Suprapubic skin (tissue), 4 donors: ENCODE results near the gene CCDC14. TPM values are rescaled to one million over a fixed set of nuclear protein-coding genes. Genes with fewer than 3 reads are reported as not detected.

ENCODE experiments used
- DNase-seq, 2 donors: peaks; one replicate each; pipeline ENCODE4 v3.0.0-alpha.2; 2019; ENCODE audit warnings: low spot score in 2 of 2
- H3K27ac ChIP-seq: fragments of 200-600 bp; sonication (generic); one replicate; pipeline ENCODE4 v1.5.1; 2019
- H3K27me3 ChIP-seq: fragments of 200-600 bp; sonication (generic); one replicate; pipeline ENCODE4 v1.5.1; 2019
- H3K36me3 ChIP-seq: fragments of 200-600 bp; sonication (generic); one replicate; pipeline ENCODE4 v1.5.1; 2019
- H3K4me1 ChIP-seq: fragments of 200-600 bp; sonication (generic); one replicate; pipeline ENCODE4 v1.5.1; 2019
- H3K4me3 ChIP-seq: fragments of 200-600 bp; sonication (generic); one replicate; pipeline ENCODE4 v1.5.1; 2019; ENCODE audit warnings: mild to moderate bottlenecking
- H3K9me3 ChIP-seq: fragments of 200-600 bp; sonication (generic); one replicate; pipeline ENCODE4 v1.5.1; 2019
- CTCF ChIP-seq, 2 donors: fragments of 200-600 bp in 1 of 2; fragments of 450-650 bp in 1 of 2; sonication (generic) in 1 of 2; IDR thresholded peaks; one replicate each; pipeline ENCODE4 v1.5.1; 2016 to 2019; ENCODE audit warnings: antibody characterized with exemption in 2 of 2, mild to moderate bottlenecking in 1 of 2, moderate library complexity in 1 of 2
- EP300 ChIP-seq: sonication (generic); formaldehyde crosslinking; IDR thresholded peaks from one replicate; pipeline ENCODE4 v1.6.1; 2017; ENCODE audit warnings: antibody characterized with exemption
- POLR2A ChIP-seq, 2 donors: fragments of 450-650 bp; IDR thresholded peaks; one replicate each; pipeline ENCODE4 v1.6.1; 2017; ENCODE audit warnings: antibody characterized with exemption in 2 of 2, mild to moderate bottlenecking in 2 of 2, moderate library complexity in 2 of 2
- POLR2AphosphoS5 ChIP-seq, 3 donors: sonication (generic); formaldehyde crosslinking; IDR thresholded peaks; one replicate each; pipeline ENCODE4 v1.6.1; 2017; ENCODE audit warnings: antibody characterized with exemption in 3 of 3
- WGBS: methylation state at CpG from one replicate; pipeline ENCODE4 v1.1.5; 2018; 5-methylcytosine and 5-hydroxymethylcytosine counted together
- total RNA-seq, 4 donors: library from RNA; depleted of rRNA; stranded (reverse); fragments of >200 nt; gene quantifications; one replicate each; pipeline ENCODE4 v1.1.0, GENCODE V29; 2016

CCDC14 gene
- total RNA-seq, 4 donors from 2014 or later = 10.8 to 73.5 (median 28.0) TPM

DNA sequence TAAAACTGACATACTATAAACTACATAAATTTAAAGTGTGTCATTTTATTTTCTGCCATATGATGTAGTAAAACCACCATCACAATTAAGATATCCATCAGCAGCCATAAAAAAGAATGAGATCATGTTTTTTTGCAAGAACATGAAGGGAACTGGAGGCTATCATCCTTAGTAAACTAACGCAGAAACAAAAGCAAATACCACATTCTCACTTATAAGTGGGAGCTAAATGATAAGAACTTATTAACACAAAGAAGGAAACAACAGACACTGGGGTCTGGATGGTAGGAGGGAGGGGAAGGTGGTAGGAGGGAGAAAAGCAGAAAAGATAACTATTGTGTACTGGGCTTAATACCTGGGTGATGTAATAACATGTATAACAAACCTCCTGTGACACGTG is 24.6 kb downstream of the CCDC14 start:
- WGBS = 63% methylated on average over 2 of the region's 2 CpGs
- TF ChIP-seq CTCF (IDR thresholded peaks at IDR 0.05) (no peak), EP300 (no peak), POLR2A (IDR thresholded peaks at IDR 0.05) (no peak), POLR2AphosphoS5 (IDR thresholded peaks at IDR 0.05) (no peak)

DNA sequence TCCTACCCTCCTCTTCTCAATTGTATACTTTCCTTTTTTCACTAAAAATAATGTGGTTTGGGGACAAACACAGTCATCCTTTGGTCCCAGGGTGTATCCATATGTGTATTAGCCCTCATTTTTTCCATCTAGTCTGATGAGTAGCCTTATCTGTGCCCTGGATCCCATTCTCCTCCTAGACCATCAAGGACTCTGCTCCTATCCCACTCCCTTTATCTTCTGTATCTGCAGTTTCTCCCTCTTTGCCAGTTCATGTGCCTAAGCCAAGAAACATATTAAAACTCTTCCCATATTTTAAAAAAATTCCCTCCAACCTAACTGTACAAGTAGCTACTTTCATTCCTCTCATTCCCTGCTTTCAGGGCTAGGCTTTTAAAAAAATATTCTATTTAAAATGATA is 25.2 kb downstream of the CCDC14 start:
- H3K4me3 ChIP-seq = no peak overlapping the region
- no peaks in the 10 kb centered on the region for H3K27me3 ChIP-seq
- H3K27ac ChIP-seq = no peak overlapping the region
- H3K9me3 ChIP-seq = no peaks in the 10 kb centered on the region
- DNase-seq = no peak
- H3K36me3 ChIP-seq = peaks cover 23% of the 10 kb centered on the region
- TF ChIP-seq POLR2A (IDR thresholded peaks at IDR 0.05) (no peak), EP300 (no peak), POLR2AphosphoS5 (IDR thresholded peaks at IDR 0.05) (no peak), CTCF (IDR thresholded peaks at IDR 0.05) (no peak)
- no peaks in the 10 kb centered on the region for H3K4me1 ChIP-seq

More for the DNA sequence above, 24.6 kb downstream of the CCDC14 start:
- no peaks in the 10 kb centered on the region for H3K4me1 ChIP-seq
- H3K36me3 ChIP-seq = peaks cover 19% of the 10 kb centered on the region
- no peak overlapping the region for H3K27ac ChIP-seq
- no peaks in the 10 kb centered on the region for H3K27me3 ChIP-seq
- DNase-seq = no peak
- H3K9me3 ChIP-seq = no peaks in the 10 kb centered on the region
- no peak overlapping the region for H3K4me3 ChIP-seq

GRCh38 chr3:123934250-123934649 is 26.8 kb downstream of the CCDC14 start:
- TF ChIP-seq POLR2AphosphoS5 (IDR thresholded peaks at IDR 0.05) (no peak), CTCF (IDR thresholded peaks at IDR 0.05) (no peak), POLR2A (IDR thresholded peaks at IDR 0.05) (no peak), EP300 (no peak)
- Histone ChIP-seq H3K27ac (no peak overlapping the region), H3K9me3 (no peaks in the 10 kb centered on the region), H3K4me3 (no peak overlapping the region), H3K36me3 (peaks cover 38% of the 10 kb centered on the region), H3K4me1 (no peaks in the 10 kb centered on the region), H3K27me3 (no peaks in the 10 kb centered on the region)
- no peak for DNase-seq
- 87% methylated on average over 2 of the region's 2 CpGs for WGBS

DNA sequence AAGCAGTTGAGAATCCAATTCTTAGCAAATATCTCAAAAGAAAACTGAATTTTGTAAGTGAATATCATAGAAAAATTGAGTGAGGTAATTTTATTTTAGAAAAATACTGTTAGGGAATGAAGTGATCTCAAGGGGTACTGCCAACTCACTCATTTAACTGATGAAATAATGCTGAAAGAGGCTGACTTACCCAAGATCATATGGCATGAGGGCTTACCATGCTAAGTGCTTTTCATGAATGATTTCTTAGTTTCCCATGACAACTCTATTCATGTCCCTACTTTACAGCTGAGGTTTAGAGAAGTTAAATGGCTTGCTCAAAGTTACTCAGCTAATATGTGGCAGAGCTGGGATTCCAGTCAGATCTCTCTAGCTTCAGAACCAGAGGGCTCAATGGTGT is 30.6 kb downstream of the CCDC14 start:
- TF ChIP-seq EP300 = no peak
- TF ChIP-seq CTCF (IDR thresholded peaks at IDR 0.05) = no peak
- TF ChIP-seq POLR2A (IDR thresholded peaks at IDR 0.05) = no peak
- TF ChIP-seq POLR2AphosphoS5 (IDR thresholded peaks at IDR 0.05) = no peak
- Histone ChIP-seq H3K27me3 (no peaks in the 10 kb centered on the region), H3K9me3 (no peaks in the 10 kb centered on the region), H3K36me3 (peaks cover 42% of the 10 kb centered on the region), H3K27ac (no peak overlapping the region), H3K4me3 (no peak overlapping the region), H3K4me1 (no peaks in the 10 kb centered on the region)
- DNase-seq = no peak

DNA sequence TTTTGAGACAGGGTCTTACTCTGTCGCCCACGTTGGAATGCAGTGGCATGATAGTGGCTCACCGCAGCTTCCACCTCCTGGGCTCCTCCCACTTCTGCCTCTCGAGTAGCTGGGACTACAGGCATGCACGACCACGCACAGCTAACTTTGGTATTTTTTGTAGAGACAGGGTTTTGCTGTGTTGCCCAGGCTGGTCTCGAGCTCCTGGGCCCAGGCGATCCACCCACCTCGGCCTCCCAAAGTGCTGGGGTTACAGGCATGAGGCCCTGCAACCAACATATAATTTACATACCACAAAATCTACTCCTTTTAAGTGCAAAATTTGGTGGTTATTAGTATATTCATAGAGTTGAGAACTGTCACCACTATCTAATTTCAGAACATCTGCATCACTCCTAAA is 31.7 kb downstream of the CCDC14 start:
- H3K27me3 ChIP-seq = no peaks in the 10 kb centered on the region
- no peaks in the 10 kb centered on the region for H3K9me3 ChIP-seq
- WGBS = 94% methylated on average over 9 of the region's 9 CpGs
- H3K4me3 ChIP-seq = no peak overlapping the region
- no peak for DNase-seq
- H3K36me3 ChIP-seq = peaks cover 49% of the 10 kb centered on the region
- no peak for TF ChIP-seq CTCF (IDR thresholded peaks at IDR 0.05)
- no peak for TF ChIP-seq EP300
- TF ChIP-seq POLR2AphosphoS5 (IDR thresholded peaks at IDR 0.05) = no peak
- TF ChIP-seq POLR2A (IDR thresholded peaks at IDR 0.05) = no peak
- no peak overlapping the region for H3K27ac ChIP-seq
- no peaks in the 10 kb centered on the region for H3K4me1 ChIP-seq
